Spleen (tissue), 11 donors: ENCODE results near the gene EIF3A. TPM values are rescaled to one million over a fixed set of nuclear protein-coding genes. Genes with fewer than 3 reads are reported as not detected.

Experiments
- DNase-seq: peaks from one replicate; pipeline ENCODE4 v3.0.0-alpha.2; 2020
- H3K27ac ChIP-seq, 8 donors: fragments of 200-600 bp; sonication (generic) in 7 of 8; 1 replicate in 4 of 8; 2 replicates in 4 of 8; pipeline versions ENCODE4 v1.5.0 to v1.8.0; 2016 to 2021; ENCODE audit warnings: inconsistent platforms in 4 of 8, mild to moderate bottlenecking in 4 of 8, moderate library complexity in 1 of 8
- H3K27me3 ChIP-seq, 7 donors: fragments of 200-600 bp; sonication (generic) in 6 of 7; replicated peaks in 1 of 7; 1 replicate in 4 of 7; 2 replicates in 3 of 7; pipeline versions ENCODE4 v1.5.0 to v1.8.0; 2016 to 2021; ENCODE audit warnings: inconsistent platforms in 3 of 7, mild to moderate bottlenecking in 1 of 7
- H3K36me3 ChIP-seq, 6 donors: fragments of 200-600 bp; sonication (generic) in 5 of 6; 1 replicate in 4 of 6; 2 replicates in 2 of 6; pipeline versions ENCODE4 v1.5.0 to v1.8.0; 2016 to 2021; ENCODE audit warnings: inconsistent platforms in 2 of 6
- H3K4me1 ChIP-seq, 6 donors: fragments of 200-600 bp; sonication (generic) in 5 of 6; 1 replicate in 3 of 6; 2 replicates in 3 of 6; pipeline versions ENCODE4 v1.5.0 to v1.8.0; 2016 to 2021; ENCODE audit warnings: inconsistent platforms in 3 of 6
- H3K4me3 ChIP-seq, 8 donors: fragments of 200-600 bp; sonication (generic) in 7 of 8; 1 replicate in 4 of 8; 2 replicates in 4 of 8; pipeline versions ENCODE4 v1.5.0 to v1.8.0; 2016 to 2021; ENCODE audit warnings: inconsistent platforms in 4 of 8, mild to moderate bottlenecking in 4 of 8, moderate library complexity in 2 of 8
- H3K9me3 ChIP-seq, 8 donors: fragments of 200-600 bp; sonication (generic) in 7 of 8; 1 replicate in 4 of 8; 2 replicates in 4 of 8; pipeline versions ENCODE4 v1.5.0 to v1.8.0; 2016 to 2021; ENCODE audit warnings: inconsistent platforms in 4 of 8
- CTCF ChIP-seq, 11 experiments: fragments of 200-600 bp in 7 of 11; fragments of 450-650 bp in 4 of 11; sonication (generic) in 4 of 11; IDR thresholded peaks in 8 of 11; conservative IDR thresholded peaks in 3 of 11; 1 replicate in 7 of 11; 2 replicates in 4 of 11; pipeline versions ENCODE4 v1.4.0 to v1.8.0; 2016 to 2021; ENCODE audit warnings: antibody characterized with exemption in 11 of 11, inconsistent platforms in 4 of 11, mild to moderate bottlenecking in 1 of 11
- POLR2A ChIP-seq, 3 donors: fragments of 450-650 bp; IDR thresholded peaks; one replicate each; pipeline ENCODE4 v1.5.1; 2017; ENCODE audit warnings: antibody characterized with exemption in 3 of 3, mild to moderate bottlenecking in 1 of 3
- POLR2AphosphoS5 ChIP-seq, 3 donors: sonication (generic); formaldehyde crosslinking; IDR thresholded peaks; one replicate each; pipeline ENCODE4 v1.5.1; 2017; ENCODE audit warnings: antibody characterized with exemption in 3 of 3
- WGBS, 5 donors: extraction: QIAGEN DNeasy Blood & Tissue Kit in 3 of 5; methylation state at CpG; one replicate each; pipeline versions ENCODE4 v1.1.5 to v1.1.7; 2013 to 2018; 5-methylcytosine and 5-hydroxymethylcytosine counted together
- intact Hi-C: fragments of 100-400 bp; cut with DNase I; formaldehyde crosslinking; loops from one replicate; pipeline ENCODE4 v1.15.0; 2023; ENCODE audit warnings: low total_unique reads
- polyA plus RNA-seq, 3 donors: library from polyadenylated mRNA; stranded (reverse); fragments of 200-250 nt; gene quantifications; one replicate each; pipeline ENCODE4 v1.2.1, GENCODE V29; 2013
- total RNA-seq, 7 donors: library from RNA; depleted of rRNA in 3 of 7; stranded (reverse); fragments of >200 nt in 3 of 7; fragmentation: NEBNext Ultra II Directional in 4 of 7; extraction: Animal tissue kit (Norgen Biotek cat#: 25700) in 4 of 7; gene quantifications; one replicate each; pipeline versions ENCODE4 v1.1.0 to v1.2.1, GENCODE V29; 2016 to 2021
- donor health status: healthy with polysubstance abuse.
- donor health status: DM: no; HTN: no; CAD: no; lungs with moderate emphysema.
- donor health status: DM: no; HTN: no; CAD: no.
- donor health status: Bipolar disorder and iron deficiency.
- donor health status: healthy.
- donor health status: DM: no; HTN: no; CAD: no.
- donor health status: DM: yes; HTN: yes; CAD: no.

Gene EIF3A
- total and polyA plus RNA-seq, 10 donors: 21.9 to 93.9 (median 84.3) TPM

GRCh38 chr10:119022846-119023552 lies 57.6 kb downstream of the EIF3A start:
- Histone ChIP-seq H3K9me3 (peaks cover 0 to 8% (median 0%) of the 10 kb centered on the region in 8 donors), H3K4me3 (no peak overlapping the region), H3K36me3 (no peaks in the 10 kb centered on the region), H3K27ac (no peak overlapping the region), H3K4me1 (no peaks in the 10 kb centered on the region), H3K27me3 (peaks cover 0 to 8% (median 0%) of the 10 kb centered on the region in 7 donors)
- intact Hi-C loops: no loop called here
- WGBS, 5 donors: 56 to 69% (median 59%) methylated on average over 8 of the region's 8 CpGs
- no peak for DNase-seq
- TF ChIP-seq CTCF (IDR thresholded peaks at IDR 0.05 in 8 of 11, conservative IDR thresholded peaks at IDR 0.05 in 3 of 11) (no peak), POLR2A (IDR thresholded peaks at IDR 0.05) (no peak), POLR2AphosphoS5 (IDR thresholded peaks at IDR 0.05) (no peak)

GRCh38 chr10:119020627-119020946 lies 60.0 kb downstream of the EIF3A start:
- no peak overlapping the region for H3K4me3 ChIP-seq
- no peak overlapping the region for H3K27ac ChIP-seq
- H3K9me3 ChIP-seq: peaks cover 0 to 8% (median 0%) of the 10 kb centered on the region in 8 donors
- no peaks in the 10 kb centered on the region for H3K4me1 ChIP-seq
- no peak for DNase-seq
- peaks cover 0 to 16% (median 0%) of the 10 kb centered on the region in 7 donors for H3K27me3 ChIP-seq
- H3K36me3 ChIP-seq: no peaks in the 10 kb centered on the region
- intact Hi-C loops: no loop called here
- TF ChIP-seq POLR2AphosphoS5 (IDR thresholded peaks at IDR 0.05) (no peak), CTCF (IDR thresholded peaks at IDR 0.05 in 8 of 11, conservative IDR thresholded peaks at IDR 0.05 in 3 of 11) (no peak), POLR2A (IDR thresholded peaks at IDR 0.05) (no peak)
- WGBS, 5 donors: 40 to 62% (median 46%) methylated on average over 2 of the region's 2 CpGs

- no peaks in the 10 kb centered on the region for H3K36me3 ChIP-seq
- 81 to 90% (median 82%) methylated on average over 4 of the region's 4 CpGs for WGBS, 5 donors
- intact Hi-C loops: no loop called here
- no peak overlapping the region for H3K27ac ChIP-seq
- H3K4me1 ChIP-seq: no peaks in the 10 kb centered on the region
- no peak for DNase-seq
- peaks cover 0 to 50% (median 0%) of the 10 kb centered on the region in 7 donors for H3K27me3 ChIP-seq
- H3K9me3 ChIP-seq: no peaks in the 10 kb centered on the region
- no peak for TF ChIP-seq POLR2A (IDR thresholded peaks at IDR 0.05)
- no peak for TF ChIP-seq CTCF (IDR thresholded peaks at IDR 0.05 in 8 of 11, conservative IDR thresholded peaks at IDR 0.05 in 3 of 11)
- TF ChIP-seq POLR2AphosphoS5 (IDR thresholded peaks at IDR 0.05): no peak
- no peak overlapping the region for H3K4me3 ChIP-seq
These were observed 73.4 kb downstream of the EIF3A start for GRCh38 chr10:119007211-119007574.

- H3K27ac ChIP-seq: no peak overlapping the region
- H3K27me3 ChIP-seq: peaks cover 0 to 50% (median 0%) of the 10 kb centered on the region in 7 donors
- no peaks in the 10 kb centered on the region for H3K36me3 ChIP-seq
- no peak for DNase-seq
- no peak overlapping the region for H3K4me3 ChIP-seq
- TF ChIP-seq POLR2A (IDR thresholded peaks at IDR 0.05): no peak
- no peak for TF ChIP-seq POLR2AphosphoS5 (IDR thresholded peaks at IDR 0.05)
- TF ChIP-seq CTCF (IDR thresholded peaks at IDR 0.05 in 8 of 11, conservative IDR thresholded peaks at IDR 0.05 in 3 of 11): no peak
- no peaks in the 10 kb centered on the region for H3K9me3 ChIP-seq
- intact Hi-C loops: no loop called here
- WGBS, 5 donors: 58 to 74% (median 61%) methylated on average over 9 of the region's 9 CpGs
- H3K4me1 ChIP-seq: no peaks in the 10 kb centered on the region
These were observed 74.0 kb downstream of the EIF3A start for GRCh38 chr10:119006451-119007210.
